Neural cell (in vitro differentiated cells): ENCODE measurements around the gene TMEM14B.

Experiments
- CTCF ChIP-seq: fragments of 450-650 bp; IDR thresholded peaks from 2 replicates; pipeline ENCODE4 v1.5.1; 2014; ENCODE audit warnings: antibody characterized with exemption, mild to moderate bottlenecking, moderate library complexity; ENCODE audit not compliant: poor library complexity, severe bottlenecking
- EP300 ChIP-seq: fragments of 450-650 bp; conservative IDR thresholded peaks from 2 replicates; pipeline ENCODE4 v1.6.1; 2014; ENCODE audit warnings: antibody characterized with exemption, mild to moderate bottlenecking, moderate library complexity; ENCODE audit not compliant: poor library complexity, severe bottlenecking
- EZH2 ChIP-seq: fragments of 200-600, 300-800 bp; shearing (Covaris generic), sonication (generic); IDR thresholded peaks from 2 replicates; pipeline ENCODE4 v1.6.1; 2014; ENCODE audit warnings: antibody characterized with exemption, low read length, borderline replicate concordance, mild to moderate bottlenecking; ENCODE audit not compliant: insufficient read depth, poor library complexity, severe bottlenecking
- MXI1 ChIP-seq: fragments of 450-650 bp; conservative IDR thresholded peaks from 2 replicates; pipeline ENCODE4 v1.6.1; 2014; ENCODE audit warnings: antibody characterized with exemption, mild to moderate bottlenecking; ENCODE audit not compliant: poor library complexity, severe bottlenecking
- POLR2AphosphoS5 ChIP-seq: IDR thresholded peaks from 2 replicates; pipeline ENCODE4 v1.6.1; 2012
- RAD21 ChIP-seq: fragments of 450-650 bp; conservative IDR thresholded peaks from 2 replicates; pipeline ENCODE4 v1.6.1; 2014; ENCODE audit warnings: antibody characterized with exemption, mild to moderate bottlenecking, moderate library complexity
- REST ChIP-seq: IDR thresholded peaks from 2 replicates; pipeline ENCODE4 v1.6.1; 2012; ENCODE audit warnings: borderline replicate concordance
- SMC3 ChIP-seq: fragments of 450-650 bp; conservative IDR thresholded peaks from 2 replicates; pipeline ENCODE4 v1.6.1; 2014; ENCODE audit warnings: antibody characterized with exemption, mild to moderate bottlenecking, moderate library complexity; ENCODE audit not compliant: poor library complexity
- TAF1 ChIP-seq: IDR thresholded peaks from 2 replicates; pipeline ENCODE4 v1.6.1; 2012; ENCODE audit warnings: low read depth

- no peak for TF ChIP-seq CTCF
- TF ChIP-seq TAF1, result no peak
- TF ChIP-seq REST, result no peak
- no peak for TF ChIP-seq EZH2
- TF ChIP-seq POLR2AphosphoS5, result no peak
- no peak for TF ChIP-seq RAD21
- TF ChIP-seq MXI1, result no peak
- no peak for TF ChIP-seq EP300
- TF ChIP-seq SMC3, result no peak
Observed at GRCh38 chr6:10713962-10714361, 33.6 kb upstream of the TMEM14B start.
